Cardiac muscle cell (in vitro differentiated cells and primary cell): ENCODE results near the gene MSN. TPM values are rescaled to one million over a fixed set of nuclear protein-coding genes. Genes with fewer than 3 reads are reported as not detected.

Source experiments
- DNase-seq, 2 donors: peaks; one replicate each; pipeline versions ENCODE4 v3.0.0 to v3.0.0-alpha.2; 2010 to 2017; ENCODE audit warnings: low read depth in 1 of 2, low spot score in 1 of 2
- H3K27ac ChIP-seq: fragments of 200-600 bp; sonication (generic); 2 replicates; pipeline ENCODE4 v1.5.1; 2016
- H3K27me3 ChIP-seq: fragments of 200-600 bp; sonication (generic); 2 replicates; pipeline ENCODE4 v1.6.0; 2016; ENCODE audit warnings: control low read depth
- H3K36me3 ChIP-seq: fragments of 200-600 bp; sonication (generic); 2 replicates; pipeline ENCODE4 v1.5.1; 2016; ENCODE audit warnings: control low read depth
- H3K4me1 ChIP-seq: fragments of 200-600 bp; sonication (generic); 2 replicates; pipeline ENCODE4 v1.8.1; 2017; ENCODE audit warnings: low read depth, mild to moderate bottlenecking, mixed run types
- H3K4me3 ChIP-seq: fragments of 200-600 bp; sonication (generic); 2 replicates; pipeline ENCODE4 v1.5.1; 2016; ENCODE audit warnings: mild to moderate bottlenecking
- H3K9me3 ChIP-seq: fragments of 200-600 bp; sonication (generic); 2 replicates; pipeline ENCODE4 v1.5.1; 2017; ENCODE audit warnings: low read depth, mild to moderate bottlenecking, control low read depth
- CTCF ChIP-seq: IDR thresholded peaks from 2 replicates; pipeline ENCODE4 v1.5.1; 2012; ENCODE audit warnings: low read depth, mild to moderate bottlenecking, low read length
- polyA plus RNA-seq: library from polyadenylated mRNA; unstranded; fragments of >200 nt; fragmentation: Nextera tagmentation; extraction: Ambion mirVana; gene quantifications from 2 replicates; pipeline ENCODE4 v1.2.1, GENCODE V29; 2016
- total RNA-seq: library from RNA; depleted of rRNA; stranded (reverse); fragments of >200 nt; gene quantifications from 2 replicates; pipeline ENCODE4 v1.2.3, GENCODE V29; 2016

MSN gene
- total and polyA plus RNA-seq, 2 experiments from 2014 or later, result 57.3 to 75.9 TPM

GRCh38 chrX:65723706-65724105 is 56.3 kb downstream of the MSN start:
- H3K9me3 ChIP-seq, result no peaks in the 10 kb centered on the region
- no peak overlapping the region for H3K27ac ChIP-seq
- H3K36me3 ChIP-seq, result no peaks in the 10 kb centered on the region
- no peaks in the 10 kb centered on the region for H3K27me3 ChIP-seq
- DNase-seq, result peak in 1 of 2 donors; percentile 18
- TF ChIP-seq CTCF, result no peak
- H3K4me3 ChIP-seq, result no peak overlapping the region
- H3K4me1 ChIP-seq, result no peaks in the 10 kb centered on the region

DNA sequence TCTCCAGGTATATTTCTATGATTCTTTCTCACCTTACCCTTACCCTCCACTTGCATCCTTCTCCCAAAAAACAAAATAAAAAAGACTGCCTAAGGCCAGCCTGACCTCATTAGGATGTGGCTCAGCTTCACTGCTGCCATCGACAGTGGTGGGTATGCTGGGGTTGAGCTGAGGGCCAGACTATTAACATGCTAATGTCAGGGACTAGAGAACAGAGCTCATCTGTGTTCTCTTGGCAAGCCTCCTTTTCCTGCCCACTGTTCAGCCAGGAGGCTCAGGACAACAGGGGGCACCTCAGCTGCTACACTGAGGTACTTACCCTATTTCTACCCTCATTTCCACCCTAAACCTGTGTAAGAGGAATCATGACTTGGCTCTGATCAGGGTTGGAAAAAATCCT is 59.3 kb downstream of the MSN start:
- no peak overlapping the region for H3K27ac ChIP-seq
- DNase-seq, result no peak
- H3K9me3 ChIP-seq, result no peaks in the 10 kb centered on the region
- no peaks in the 10 kb centered on the region for H3K27me3 ChIP-seq
- no peaks in the 10 kb centered on the region for H3K4me1 ChIP-seq
- H3K4me3 ChIP-seq, result no peak overlapping the region
- no peak for TF ChIP-seq CTCF
- peaks cover 4% of the 10 kb centered on the region for H3K36me3 ChIP-seq

- no peak for DNase-seq
- Histone ChIP-seq H3K27me3 (no peaks in the 10 kb centered on the region), H3K27ac (no peak overlapping the region), H3K9me3 (no peaks in the 10 kb centered on the region), H3K4me3 (no peak overlapping the region), H3K36me3 (peaks cover 4% of the 10 kb centered on the region), H3K4me1 (no peaks in the 10 kb centered on the region)
- no peak for TF ChIP-seq CTCF
Measured at GRCh38 chrX:65731684-65732289, 64.3 kb downstream of the MSN start.

DNA sequence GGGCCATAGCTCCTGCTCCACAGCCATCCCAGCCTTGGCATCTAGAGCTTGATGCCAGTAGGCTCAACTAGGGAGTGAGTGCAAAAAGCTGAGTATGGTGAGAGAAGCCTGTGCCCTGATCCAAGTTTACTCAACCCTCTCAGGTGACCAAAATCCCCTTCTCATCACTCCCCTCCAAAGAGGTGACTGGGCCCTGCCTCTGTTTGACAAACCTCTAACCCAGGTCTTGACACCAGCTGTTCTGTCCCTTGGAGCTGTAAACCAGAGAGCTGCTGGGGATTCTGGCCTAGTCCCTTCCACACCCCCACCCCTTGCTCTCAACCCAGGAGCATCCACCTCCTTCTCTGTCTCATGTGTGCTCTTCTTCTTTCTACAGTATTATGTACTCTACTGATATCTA is 73.5 kb downstream of the MSN start:
- H3K4me3 ChIP-seq, result no peak overlapping the region
- no peaks in the 10 kb centered on the region for H3K4me1 ChIP-seq
- H3K27me3 ChIP-seq, result no peaks in the 10 kb centered on the region
- DNase-seq, result no peak
- TF ChIP-seq CTCF, result no peak
- H3K9me3 ChIP-seq, result no peaks in the 10 kb centered on the region
- H3K36me3 ChIP-seq, result no peaks in the 10 kb centered on the region
- no peak overlapping the region for H3K27ac ChIP-seq

- DNase-seq, result no peak
- no peak overlapping the region for H3K27ac ChIP-seq
- TF ChIP-seq CTCF, result no peak
- no peaks in the 10 kb centered on the region for H3K9me3 ChIP-seq
- no peaks in the 10 kb centered on the region for H3K36me3 ChIP-seq
- no peaks in the 10 kb centered on the region for H3K4me1 ChIP-seq
- no peaks in the 10 kb centered on the region for H3K27me3 ChIP-seq
- no peak overlapping the region for H3K4me3 ChIP-seq
Measured at GRCh38 chrX:65741823-65742222, 74.4 kb downstream of the MSN start.
